Adrenal gland (tissue), 12 donors: Measurements from ENCODE around the gene TCEAL8. TPM values are rescaled to one million over a fixed set of nuclear protein-coding genes. Genes with fewer than 3 reads are reported as not detected.
"Not testable (repeated sequence)": the region's sequence is repeated elsewhere in the genome, so short reads cannot be mapped to it uniquely, and the experiment has no call there.

ENCODE experiments used
- DNase-seq, 7 donors: peaks; one replicate each; pipeline ENCODE4 v3.0.0-alpha.2; 2019 to 2020
- H3K27ac ChIP-seq, 5 donors: fragments of 200-600 bp; sonication (generic) in 4 of 5; 1 replicate in 3 of 5; 2 replicates in 2 of 5; pipeline versions ENCODE4 v1.5.1 to v1.8.0; 2016 to 2020; ENCODE audit warnings: mild to moderate bottlenecking in 1 of 5
- H3K27me3 ChIP-seq: fragments of 200-600 bp; 2 replicates; pipeline ENCODE4 v1.8.0; 2021
- H3K36me3 ChIP-seq, 2 donors: fragments of 200-600 bp; replicated peaks in 1 of 2; 1 replicate in 1 of 2; 2 replicates in 1 of 2; pipeline versions ENCODE4 v1.5.1 to v1.8.0; 2018 to 2022
- H3K4me1 ChIP-seq, 2 donors: fragments of 200-600 bp; replicated peaks in 1 of 2; 1 replicate in 1 of 2; 2 replicates in 1 of 2; pipeline versions ENCODE4 v1.5.1 to v1.8.0; 2018 to 2021
- H3K4me3 ChIP-seq, 4 donors: fragments of 200-600 bp; sonication (generic) in 3 of 4; one replicate each; pipeline ENCODE4 v1.5.1; 2016 to 2018
- H3K9me3 ChIP-seq, 3 donors: fragments of 200-600 bp; sonication (generic) in 1 of 3; replicated peaks in 1 of 3; 1 replicate in 2 of 3; 2 replicates in 1 of 3; pipeline versions ENCODE4 v1.5.1 to v1.8.0; 2016 to 2021
- CTCF ChIP-seq, 6 experiments: fragments of 450-650 bp in 4 of 6; fragments of 200-600 bp in 2 of 6; sonication (generic) in 1 of 6; IDR thresholded peaks; 1 replicate in 5 of 6; 2 replicates in 1 of 6; pipeline versions ENCODE4 v1.5.1 to v1.8.0; 2016 to 2021; ENCODE audit warnings: antibody characterized with exemption in 6 of 6, mild to moderate bottlenecking in 2 of 6, moderate library complexity in 1 of 6
- POLR2A ChIP-seq, 2 donors: fragments of 450-650 bp; IDR thresholded peaks; one replicate each; pipeline ENCODE4 v1.6.1; 2017; ENCODE audit warnings: antibody characterized with exemption in 2 of 2, mild to moderate bottlenecking in 2 of 2, moderate library complexity in 1 of 2
- WGBS, 4 donors: extraction: QIAGEN DNeasy Blood & Tissue Kit in 2 of 4; methylation state at CpG; one replicate each; pipeline versions ENCODE4 v1.1.5 to v1.1.7; 2013 to 2017; 5-methylcytosine and 5-hydroxymethylcytosine counted together
- intact Hi-C, 2 donors: fragments of 100-400 bp; cut with DNase I; formaldehyde crosslinking; loops; one replicate each; pipeline versions ENCODE4 v1.14.1 to v1.15.0; 2022 to 2023
- polyA plus RNA-seq, 3 donors: library from polyadenylated mRNA; stranded (reverse); fragments of 200-250 nt in 2 of 3; fragments of 350-450 nt in 1 of 3; fragmentation: Illumina TruSeq in 1 of 3; extraction: RNeasy Lipid Tissue Mini Kit (QIAGEN cat#74804) in 1 of 3; gene quantifications; one replicate each; pipeline ENCODE4 v1.2.3, GENCODE V29; 2013 to 2014
- total RNA-seq, 9 donors: library from RNA; depleted of rRNA in 4 of 9; stranded (reverse); fragments of >200 nt in 4 of 9; fragments of 120-200 nt in 1 of 9; fragmentation: NEBNext Ultra II Directional in 1 of 9; extraction: Animal tissue kit (Norgen Biotek cat#: 25700) in 1 of 9; gene quantifications; one replicate each; pipeline versions ENCODE4 v1.1.0 to v1.2.4, GENCODE V29; 2013 to 2023
- donor health status: healthy with polysubstance abuse.
- donor health status: Bipolar disorder and iron deficiency.
- donor health status: DM: yes; HTN: yes; CAD: no.
- donor health status: DM: no; HTN: no; CAD: no.
- donor health status: DM: no; HTN: no; CAD: no.
- donor health status: DM: yes; HTN: yes; CAD: no.

TCEAL8 gene
- total and polyA plus RNA-seq, 12 donors: 46.3 to 156 (median 64.0) TPM

GRCh38 chrX:103236296-103236695 lies 18.7 kb downstream of the TCEAL8 start:
- intact Hi-C loops: no loop called here
- no peaks in the 10 kb centered on the region for H3K9me3 ChIP-seq
- 63 to 100% (median 82%) methylated on average over 1 of the region's 1 CpG for WGBS, 4 donors
- H3K4me1 ChIP-seq: no peaks in the 10 kb centered on the region
- TF ChIP-seq POLR2A (IDR thresholded peaks at IDR 0.05) (no peak), CTCF (IDR thresholded peaks at IDR 0.05) (no peak)
- no peak overlapping the region for H3K4me3 ChIP-seq
- H3K27ac ChIP-seq: no peak overlapping the region
- no peaks in the 10 kb centered on the region for H3K36me3 ChIP-seq
- peaks cover 19% of the 10 kb centered on the region for H3K27me3 ChIP-seq
- DNase-seq: no peak

- H3K27me3 ChIP-seq: peaks cover 20% of the 10 kb centered on the region
- WGBS, 4 donors: 41 to 90% (median 60%) methylated on average over 2 of the region's 2 CpGs
- H3K36me3 ChIP-seq, intact Hi-C loops, DNase-seq, H3K4me1 ChIP-seq, H3K27ac ChIP-seq, H3K9me3 ChIP-seq, H3K4me3 ChIP-seq: not testable (repeated sequence)
Measured at GRCh38 chrX:103235608-103236007, 19.3 kb downstream of the TCEAL8 start.

- TF ChIP-seq CTCF (IDR thresholded peaks at IDR 0.05) (no peak), POLR2A (IDR thresholded peaks at IDR 0.05) (no peak)
- intact Hi-C loops: no loop called here
- no peak for DNase-seq
Measured at GRCh38 chrX:103234869-103235268, 20.1 kb downstream of the TCEAL8 start.

GRCh38 chrX:103233263-103233662 lies 21.7 kb downstream of the TCEAL8 start:
- H3K27ac ChIP-seq: no peak overlapping the region
- DNase-seq: no peak
- no peaks in the 10 kb centered on the region for H3K36me3 ChIP-seq
- no peaks in the 10 kb centered on the region for H3K4me1 ChIP-seq
- H3K4me3 ChIP-seq: no peak overlapping the region
- TF ChIP-seq POLR2A (IDR thresholded peaks at IDR 0.05) (no peak), CTCF (IDR thresholded peaks at IDR 0.05) (no peak)
- no peaks in the 10 kb centered on the region for H3K9me3 ChIP-seq
- intact Hi-C loops: no loop called here
- 44 to 66% (median 58%) methylated on average over 2 of the region's 2 CpGs for WGBS, 4 donors
- H3K27me3 ChIP-seq: peaks cover 17% of the 10 kb centered on the region

More at GRCh38 chrX:103234869-103235268, 20.1 kb downstream of the TCEAL8 start:
- H3K27ac ChIP-seq: no peak overlapping the region
- no peaks in the 10 kb centered on the region for H3K4me1 ChIP-seq
- peaks cover 20% of the 10 kb centered on the region for H3K27me3 ChIP-seq
- no peaks in the 10 kb centered on the region for H3K36me3 ChIP-seq
- H3K4me3 ChIP-seq: no peak overlapping the region
- H3K9me3 ChIP-seq: no peaks in the 10 kb centered on the region
- 59 to 93% (median 82%) methylated on average over 1 of the region's 1 CpG for WGBS, 4 donors

- intact Hi-C loops: not testable (repeated sequence)
Measured at GRCh38 chrX:103225918-103226317, 29.0 kb downstream of the TCEAL8 start.

More at GRCh38 chrX:103225918-103226317, 29.0 kb downstream of the TCEAL8 start:
- not testable (repeated sequence) for H3K4me1 ChIP-seq, H3K36me3 ChIP-seq, H3K9me3 ChIP-seq, H3K27me3 ChIP-seq, H3K27ac ChIP-seq, H3K4me3 ChIP-seq, DNase-seq
- WGBS, 4 donors: 71 to 89% (median 80%) methylated on average over 4 of the region's 4 CpGs
